Kidney (tissue), 14 donors: ENCODE measurements around the gene PACC1. TPM values are rescaled to one million over a fixed set of nuclear protein-coding genes. Genes with fewer than 3 reads are reported as not detected.

Experiments used
- DNase-seq, 5 donors: peaks; one replicate each; pipeline ENCODE4 v3.0.0-alpha.2; 2013 to 2020
- FAIRE-seq: peaks from 2 replicates; lab custom pipeline; 2012; peaks lifted over from hg19 to GRCh38; lab: Jason Lieb, UNC
- H3K27ac ChIP-seq, 2 donors: one replicate each; pipeline ENCODE4 v1.7.0; 2013; ENCODE audit warnings: low read depth in 2 of 2, low read length in 2 of 2, inconsistent platforms in 1 of 2
- H3K27me3 ChIP-seq: one replicate; pipeline ENCODE4 v1.7.1; 2013; ENCODE audit warnings: low read length, inconsistent platforms; ENCODE audit not compliant: control insufficient read depth, insufficient read depth
- H3K36me3 ChIP-seq, 3 donors: one replicate each; pipeline versions ENCODE4 v1.7.0 to v1.7.1; 2013; ENCODE audit warnings: low read length in 3 of 3, control low read depth in 1 of 3, inconsistent platforms in 1 of 3; ENCODE audit not compliant: insufficient read depth in 3 of 3, control insufficient read depth in 2 of 3
- H3K4me1 ChIP-seq, 3 donors: one replicate each; pipeline versions ENCODE4 v1.7.0 to v1.7.1; 2013; ENCODE audit warnings: low read length in 3 of 3, inconsistent platforms in 1 of 3, low read depth in 1 of 3; ENCODE audit not compliant: control insufficient read depth in 2 of 3, insufficient read depth in 2 of 3
- H3K4me3 ChIP-seq, 3 donors: one replicate each; pipeline versions ENCODE4 v1.7.0 to v1.8.1; 2013; ENCODE audit warnings: low read length in 3 of 3, control low read depth in 1 of 3, inconsistent platforms in 1 of 3
- H3K9ac ChIP-seq, 3 donors: one replicate each; pipeline versions ENCODE4 v1.7.0 to v1.7.1; 2013; ENCODE audit warnings: low read length in 3 of 3, control low read depth in 1 of 3, inconsistent platforms in 1 of 3
- H3K9me3 ChIP-seq, 3 donors: one replicate each; pipeline versions ENCODE4 v1.7.0 to v1.7.1; 2013; ENCODE audit warnings: low read length in 3 of 3, control low read depth in 1 of 3, inconsistent platforms in 1 of 3; ENCODE audit not compliant: control insufficient read depth in 2 of 3, insufficient read depth in 1 of 3
- intact Hi-C: fragments of 100-400 bp; cut with DNase I; formaldehyde crosslinking; loops from one replicate; pipeline ENCODE4 v1.11.1; 2022
- polyA plus RNA-seq: library from polyadenylated mRNA; stranded (reverse); fragments of 350-450 nt; fragmentation: Illumina TruSeq; extraction: RNeasy Lipid Tissue Mini Kit (QIAGEN cat#74804); gene quantifications from one replicate; pipeline ENCODE4 v1.2.3, GENCODE V29; 2014; ENCODE audit warnings: low read depth, low replicate concordance; ENCODE audit not compliant: insufficient read depth
- total RNA-seq: library from RNA; stranded (reverse); fragmentation: NEBNext Ultra II Directional; extraction: Animal tissue kit (Norgen Biotek cat#: 25700); gene quantifications from one replicate; pipeline ENCODE4 v1.2.1, GENCODE V29; 2021
- TF ChIP-seq, protein P1 (sequence below): IDR thresholded peaks from 3 replicates; pipeline ENCODE4 v1.5.1; 2012; ENCODE audit warnings: mild to moderate bottlenecking, moderate library complexity, borderline replicate concordance; ENCODE audit not compliant: insufficient read depth; ENCODE audit errors: extremely low read depth
- donor health status: control.
- donor health status: control.
- donor health status: control.
- donor health status: control.
- donor health status: control.
- donor health status: DM: yes; HTN: yes; CAD: no.
- donor health status: Normal renal cell carcinoma (clear cell type).

Gene PACC1
- total and polyA plus RNA-seq, 2 donors from 2014 or later: 8.7 to 13.7 TPM

DNA sequence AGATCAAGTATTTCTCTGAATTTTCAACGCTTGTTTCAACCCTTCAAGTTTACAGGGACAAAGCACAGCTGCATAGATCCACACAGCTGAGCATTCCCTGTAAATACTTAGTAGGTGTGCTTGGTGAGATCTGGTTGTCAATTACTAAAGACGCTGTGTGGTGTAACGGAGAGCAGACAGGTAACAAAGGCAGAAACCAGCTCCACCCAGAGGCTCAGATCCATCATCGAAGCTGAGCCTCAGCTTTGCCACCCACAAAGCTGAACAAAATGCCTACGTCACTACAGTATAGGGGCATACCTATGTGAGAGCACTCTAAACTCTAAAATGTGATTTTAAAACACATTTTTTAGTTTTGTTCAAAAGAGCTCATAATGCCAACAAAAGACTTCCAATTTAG lies 38.7 kb downstream of the PACC1 start:
- no peak for FAIRE-seq
- H3K27ac ChIP-seq: no peak overlapping the region
- no peaks in the 10 kb centered on the region for H3K27me3 ChIP-seq
- peaks cover 0 to 18% (median 14%) of the 10 kb centered on the region in 3 donors for H3K36me3 ChIP-seq
- H3K9me3 ChIP-seq: no peaks in the 10 kb centered on the region
- DNase-seq: no peak
- H3K9ac ChIP-seq: no peak overlapping the region
- no peak overlapping the region for H3K4me3 ChIP-seq
- intact Hi-C loops: no loop called here
- no peaks in the 10 kb centered on the region for H3K4me1 ChIP-seq
- TF ChIP-seq, protein P1, sequence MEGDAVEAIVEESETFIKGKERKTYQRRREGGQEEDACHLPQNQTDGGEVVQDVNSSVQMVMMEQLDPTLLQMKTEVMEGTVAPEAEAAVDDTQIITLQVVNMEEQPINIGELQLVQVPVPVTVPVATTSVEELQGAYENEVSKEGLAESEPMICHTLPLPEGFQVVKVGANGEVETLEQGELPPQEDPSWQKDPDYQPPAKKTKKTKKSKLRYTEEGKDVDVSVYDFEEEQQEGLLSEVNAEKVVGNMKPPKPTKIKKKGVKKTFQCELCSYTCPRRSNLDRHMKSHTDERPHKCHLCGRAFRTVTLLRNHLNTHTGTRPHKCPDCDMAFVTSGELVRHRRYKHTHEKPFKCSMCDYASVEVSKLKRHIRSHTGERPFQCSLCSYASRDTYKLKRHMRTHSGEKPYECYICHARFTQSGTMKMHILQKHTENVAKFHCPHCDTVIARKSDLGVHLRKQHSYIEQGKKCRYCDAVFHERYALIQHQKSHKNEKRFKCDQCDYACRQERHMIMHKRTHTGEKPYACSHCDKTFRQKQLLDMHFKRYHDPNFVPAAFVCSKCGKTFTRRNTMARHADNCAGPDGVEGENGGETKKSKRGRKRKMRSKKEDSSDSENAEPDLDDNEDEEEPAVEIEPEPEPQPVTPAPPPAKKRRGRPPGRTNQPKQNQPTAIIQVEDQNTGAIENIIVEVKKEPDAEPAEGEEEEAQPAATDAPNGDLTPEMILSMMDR: no peak

- no peak for FAIRE-seq
- TF ChIP-seq, protein P1: peak; percentile 87
- intact Hi-C loops: loop anchor here (10.0 kb wide), 1 partner anchor 303 kb away; no protein-coding TSS in a partner anchor
Measured at GRCh38 chr1:212368073-212368484, 46.6 kb downstream of the PACC1 start.

DNA sequence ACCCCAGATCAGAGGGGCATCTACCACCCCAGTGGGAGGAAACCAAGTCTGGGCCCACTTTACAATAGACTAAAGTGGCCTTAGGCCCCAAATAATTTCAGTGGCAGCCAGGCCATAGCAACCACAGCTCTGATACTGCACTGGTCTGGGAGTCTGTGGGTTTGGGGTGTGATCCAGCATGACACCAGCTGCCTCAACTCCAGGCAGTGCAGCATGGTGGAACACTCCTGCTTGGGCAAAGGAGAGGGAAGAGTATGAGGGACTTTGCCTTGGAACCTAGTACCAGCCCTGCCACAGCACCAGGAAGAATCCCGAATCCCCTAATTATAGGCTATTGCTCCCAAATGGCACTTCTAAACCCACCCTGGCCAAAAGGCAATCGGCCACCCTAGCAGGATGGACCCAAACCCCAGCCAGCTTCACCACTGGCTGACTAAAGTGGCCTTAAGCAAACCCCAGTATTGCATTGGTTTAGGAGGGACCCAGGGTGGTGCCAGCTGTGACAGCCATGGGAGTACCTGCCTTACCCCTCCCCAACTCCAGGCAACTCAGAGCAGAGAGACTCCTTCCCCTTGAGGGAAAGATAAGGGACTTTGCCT lies 47.1 kb downstream of the PACC1 start:
- H3K27me3 ChIP-seq: no peaks in the 10 kb centered on the region
- H3K27ac ChIP-seq: no peak overlapping the region
- H3K4me3 ChIP-seq: no peak overlapping the region
- no peaks in the 10 kb centered on the region for H3K9me3 ChIP-seq
- no peak for DNase-seq
- H3K36me3 ChIP-seq: peaks cover 0 to 11% (median 11%) of the 10 kb centered on the region in 3 donors
- intact Hi-C loops: loop anchor here (10.0 kb wide), 1 partner anchor 303 kb away; no protein-coding TSS in a partner anchor
- no peaks in the 10 kb centered on the region for H3K4me1 ChIP-seq
- no peak overlapping the region for H3K9ac ChIP-seq
- FAIRE-seq: no peak
- TF ChIP-seq, protein P1: no peak

More at GRCh38 chr1:212368073-212368484, 46.6 kb downstream of the PACC1 start:
- Histone ChIP-seq H3K36me3 (peaks cover 0 to 11% (median 11%) of the 10 kb centered on the region in 3 donors), H3K27me3 (no peaks in the 10 kb centered on the region), H3K9ac (no peak overlapping the region), H3K4me3 (no peak overlapping the region), H3K4me1 (no peaks in the 10 kb centered on the region), H3K27ac (no peak overlapping the region), H3K9me3 (no peaks in the 10 kb centered on the region)
- peak in 4 of 5 donors; percentile 27 to 68 (median 48) for DNase-seq
